ENCODE data around the gene SPAG7. TPM values are rescaled to one million over a fixed set of nuclear protein-coding genes. Genes with fewer than 3 reads are reported as not detected.

SPAG7 gene, protein sequence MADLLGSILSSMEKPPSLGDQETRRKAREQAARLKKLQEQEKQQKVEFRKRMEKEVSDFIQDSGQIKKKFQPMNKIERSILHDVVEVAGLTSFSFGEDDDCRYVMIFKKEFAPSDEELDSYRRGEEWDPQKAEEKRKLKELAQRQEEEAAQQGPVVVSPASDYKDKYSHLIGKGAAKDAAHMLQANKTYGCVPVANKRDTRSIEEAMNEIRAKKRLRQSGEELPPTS
- 20.5 and 23.1 TPM in 2 replicates for total RNA-seq (2022)
- Bru-seq, nascent RNA = percentile 58 among the genes with signal in this experiment
- BruChase-seq, experiment 1, labeled RNA remaining after a 2-hour chase = percentile 58 among the genes with signal in this experiment
- BruChase-seq, experiment 2, labeled RNA remaining after a 6-hour chase = percentile 65 among the genes with signal in this experiment
- long read RNA-seq, transcript SPAG7-201 (7 exons, 1,058 nt) = major isoform, 37 of 44 reads
- long read RNA-seq, partial matches to known transcripts = 0 of 44 reads
- long read RNA-seq, other reads (novel, unspliced or antisense) = 3 of 44 reads

DNA sequence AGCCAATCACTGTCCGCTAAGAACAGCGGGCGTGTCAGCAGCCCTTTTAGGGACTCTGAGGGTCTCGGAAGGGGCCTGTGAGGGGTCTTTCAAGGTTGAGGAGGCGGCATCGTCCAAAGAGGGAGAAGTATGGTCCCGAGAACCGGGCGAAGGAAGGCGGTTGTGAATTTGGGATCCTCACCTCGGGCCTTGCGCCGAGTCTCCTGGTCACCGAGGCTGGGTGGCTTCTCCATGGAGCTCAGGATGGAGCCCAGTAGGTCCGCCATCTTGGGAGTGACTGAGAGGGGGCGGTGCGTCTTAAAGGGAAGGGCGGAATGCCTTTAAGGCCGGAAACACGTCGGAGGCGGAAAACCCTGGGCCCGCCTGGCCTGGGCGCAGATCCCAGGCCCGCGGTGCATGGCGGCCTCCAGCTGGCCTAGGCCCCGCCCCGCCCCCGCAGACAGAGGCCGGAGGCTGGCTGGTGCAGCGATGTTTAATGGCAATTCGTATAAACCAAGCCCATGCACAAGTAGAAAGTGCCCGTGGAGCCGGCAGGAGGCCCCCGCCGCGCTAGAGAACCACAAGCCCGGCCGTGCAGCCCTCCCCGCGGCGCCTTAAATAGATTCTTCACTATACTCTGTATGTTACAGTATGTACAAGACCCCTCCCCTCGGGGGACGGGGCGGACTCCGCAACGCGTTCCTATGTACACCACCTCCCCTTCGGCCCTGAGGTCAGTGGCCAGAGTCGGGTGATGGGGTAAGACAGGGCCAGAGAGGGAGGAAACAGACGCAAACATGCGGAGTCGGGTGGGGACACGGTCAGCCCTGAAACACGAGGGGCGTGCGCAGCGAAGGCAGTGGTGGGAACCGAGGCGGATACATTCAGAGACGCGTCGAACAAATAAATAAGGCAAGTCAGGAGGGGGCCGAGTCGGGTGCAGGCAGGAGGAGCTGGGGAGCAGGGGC lies at the start of gene SPAG7:
TSS of gene SPAG7 (minus strand) at position 279 of the 947 bp plus-strand sequence. CDS start at position 266, 13 bp downstream.
- no peaks in the 10 kb centered on the region for H3K36me3 ChIP-seq (ENCODE audit: control insufficient read depth, insufficient read depth, low read length)
- H3K27ac Mint-ChIP-seq (ENCODE audit: unreplicated experiment) = no peak within 1 kb of the TSS

DNA sequence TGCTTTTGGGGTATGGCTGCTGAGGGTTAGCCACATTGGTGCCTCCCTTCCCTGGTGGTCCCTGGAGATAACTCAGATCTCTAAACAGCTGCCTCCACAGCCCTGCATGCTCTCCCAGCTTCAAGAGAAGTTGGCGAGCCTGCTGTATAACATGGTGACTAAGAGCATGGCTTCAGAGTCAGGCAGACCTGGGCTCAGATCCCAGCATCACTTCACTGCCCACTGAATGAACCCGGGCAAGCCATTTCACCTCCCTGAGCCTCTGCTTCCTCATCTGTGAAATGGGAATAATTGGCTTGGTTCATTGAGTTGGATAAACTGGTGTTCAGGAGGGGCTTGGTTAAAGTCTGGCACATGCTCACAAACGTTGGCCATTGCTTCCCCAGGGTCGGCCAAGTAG lies 46.7 kb upstream of the SPAG7 start:
- Mint-ChIP-seq H3K36me3 (ENCODE audit: insufficient read depth, unreplicated experiment) (peaks cover 23% of the 10 kb centered on the region), H3K4me3 (ENCODE audit: unreplicated experiment) (no peak overlapping the region), H3K27me3 (ENCODE audit: insufficient read depth, unreplicated experiment) (no peaks in the 10 kb centered on the region), H3K9me3 (ENCODE audit: unreplicated experiment) (no peaks in the 10 kb centered on the region), H3K27ac (ENCODE audit: unreplicated experiment) (no peak overlapping the region), H3K4me1 (ENCODE audit: low read depth, unreplicated experiment) (no peaks in the 10 kb centered on the region)
- Histone ChIP-seq H3K36me3 (ENCODE audit: control insufficient read depth, insufficient read depth, low read length) (no peaks in the 10 kb centered on the region; the same call in 1 of the 2 replicates), H3K9me3 (no peaks in the 10 kb centered on the region), H3K4me1 (no peaks in the 10 kb centered on the region), H3K27me3 (replicated peaks; ENCODE audit: control insufficient read depth, insufficient read depth, low read length) (no peaks in the 10 kb centered on the region), H3K4me3 (ENCODE audit: low read depth, low read length) (no peak overlapping the region)
- BruUV-seq (replicated peaks) = no TSS peak
- POLR2A ChIA-PET = interaction anchor here (0.6 kb wide), 1 partner anchor 915 kb away, joined by 3 read pairs; no protein-coding TSS in a partner anchor
- TF ChIP-seq, protein P1, sequence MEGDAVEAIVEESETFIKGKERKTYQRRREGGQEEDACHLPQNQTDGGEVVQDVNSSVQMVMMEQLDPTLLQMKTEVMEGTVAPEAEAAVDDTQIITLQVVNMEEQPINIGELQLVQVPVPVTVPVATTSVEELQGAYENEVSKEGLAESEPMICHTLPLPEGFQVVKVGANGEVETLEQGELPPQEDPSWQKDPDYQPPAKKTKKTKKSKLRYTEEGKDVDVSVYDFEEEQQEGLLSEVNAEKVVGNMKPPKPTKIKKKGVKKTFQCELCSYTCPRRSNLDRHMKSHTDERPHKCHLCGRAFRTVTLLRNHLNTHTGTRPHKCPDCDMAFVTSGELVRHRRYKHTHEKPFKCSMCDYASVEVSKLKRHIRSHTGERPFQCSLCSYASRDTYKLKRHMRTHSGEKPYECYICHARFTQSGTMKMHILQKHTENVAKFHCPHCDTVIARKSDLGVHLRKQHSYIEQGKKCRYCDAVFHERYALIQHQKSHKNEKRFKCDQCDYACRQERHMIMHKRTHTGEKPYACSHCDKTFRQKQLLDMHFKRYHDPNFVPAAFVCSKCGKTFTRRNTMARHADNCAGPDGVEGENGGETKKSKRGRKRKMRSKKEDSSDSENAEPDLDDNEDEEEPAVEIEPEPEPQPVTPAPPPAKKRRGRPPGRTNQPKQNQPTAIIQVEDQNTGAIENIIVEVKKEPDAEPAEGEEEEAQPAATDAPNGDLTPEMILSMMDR (IDR thresholded peaks at IDR 0.05; ENCODE audit: insufficient read depth in 1 of 2, low read depth in 1 of 2, low read length in 1 of 2, severe bottlenecking in 1 of 2, unreplicated experiment in 1 of 2) = no peak
- no peak for DNase-seq
- CTCF ChIA-PET = no interaction called here
- intact Hi-C loops (cut with micrococcal nuclease; ENCODE audit: unreplicated experiment) = no loop called here

More for the DNA sequence above, at the start of gene SPAG7:
- ChIA-PET POLR2A (interaction anchor here (0.9 to 3.0 kb wide), 9 partner anchors 17 to 142 kb away, joined by 3 to 54 read pairs (median 9); partner anchors contain the start of genes ENO3, INCA1, KIF1C and PFN1), CTCF (interaction anchor here (0.6 to 2.0 kb wide), 9 partner anchors 16 to 258 kb away, joined by 3 to 13 read pairs (median 5); partner anchors contain the start of genes CAMTA2, RNF167 and SLC25A11)
- Histone ChIP-seq H3K4me3 (ENCODE audit: low read depth, low read length) (peak within 1 kb of the TSS; percentile 68), H3K4me1 (peaks cover 4% of the 10 kb centered on the region; the same call in 1 of the 2 replicates), H3K27me3 (replicated peaks; ENCODE audit: control insufficient read depth, insufficient read depth, low read length) (no peaks in the 10 kb centered on the region), H3K9me3 (no peaks in the 10 kb centered on the region)
- TF ChIP-seq, protein P1 (IDR thresholded peaks at IDR 0.05; ENCODE audit: insufficient read depth in 1 of 2, low read depth in 1 of 2, low read length in 1 of 2, severe bottlenecking in 1 of 2, unreplicated experiment in 1 of 2) = no peak
- Mint-ChIP-seq H3K27me3 (ENCODE audit: insufficient read depth, unreplicated experiment) (no peaks in the 10 kb centered on the region), H3K9me3 (ENCODE audit: unreplicated experiment) (no peaks in the 10 kb centered on the region), H3K4me1 (ENCODE audit: low read depth, unreplicated experiment) (no peaks in the 10 kb centered on the region), H3K4me3 (ENCODE audit: unreplicated experiment) (no peak within 1 kb of the TSS), H3K36me3 (ENCODE audit: insufficient read depth, unreplicated experiment) (peaks cover 23% of the 10 kb centered on the region)
- no TSS peak for BruUV-seq (replicated peaks)
- peak; percentile 85 to 90 for DNase-seq
- intact Hi-C loops (cut with micrococcal nuclease; ENCODE audit: unreplicated experiment) = loop anchor here (1.0 to 2.0 kb wide), 2 partner anchors 19 to 27 kb away; partner anchors contain the start of genes RNF167 and SLC25A11

All from Caco-2 (cell line).